CD4-positive, alpha-beta T cell treated with Interleukin-17A for 4 hours (primary cell): ENCODE data around the gene SLC39A11.

Experiments
- DNase-seq: peaks from one replicate; pipeline ENCODE4 v3.0.0-alpha.2; 2020; ENCODE audit warnings: mixed read lengths

SLC39A11 gene

DNA sequence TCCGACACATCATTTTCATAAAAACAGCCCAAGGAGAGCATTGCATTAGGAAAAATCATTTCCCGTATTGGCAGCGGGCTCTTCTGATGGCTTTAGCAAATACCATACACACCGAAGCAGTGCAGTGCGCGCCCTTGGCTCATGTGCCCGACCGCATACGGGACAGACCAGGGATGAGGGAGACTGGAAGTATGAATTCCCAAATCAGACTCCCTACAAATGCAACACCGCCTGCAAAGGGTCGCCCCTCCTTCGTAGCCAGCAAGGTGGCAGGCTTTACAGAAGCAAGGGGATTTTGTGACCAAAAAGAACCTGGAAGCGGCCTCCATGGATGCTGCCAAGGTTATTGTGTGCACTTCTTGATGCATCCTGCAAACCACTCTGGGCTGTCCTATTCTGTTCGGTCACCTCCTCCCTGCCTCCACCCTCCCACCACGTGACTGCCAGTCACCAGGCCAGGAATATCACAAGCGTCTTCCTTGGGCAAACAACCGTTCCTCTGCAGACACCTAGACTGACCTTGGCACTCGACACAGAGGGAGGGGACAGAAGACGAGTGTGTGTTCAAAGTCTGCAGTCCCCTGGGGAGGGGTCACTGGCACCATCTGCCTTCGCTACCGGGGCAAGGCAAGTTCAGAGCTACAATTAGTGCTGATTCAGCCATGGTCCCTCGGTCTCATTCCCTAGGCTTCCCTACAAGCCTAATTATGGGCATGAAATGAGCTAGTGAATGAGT is 460.4 kb downstream of the SLC39A11 start:
- no peak for DNase-seq

DNA sequence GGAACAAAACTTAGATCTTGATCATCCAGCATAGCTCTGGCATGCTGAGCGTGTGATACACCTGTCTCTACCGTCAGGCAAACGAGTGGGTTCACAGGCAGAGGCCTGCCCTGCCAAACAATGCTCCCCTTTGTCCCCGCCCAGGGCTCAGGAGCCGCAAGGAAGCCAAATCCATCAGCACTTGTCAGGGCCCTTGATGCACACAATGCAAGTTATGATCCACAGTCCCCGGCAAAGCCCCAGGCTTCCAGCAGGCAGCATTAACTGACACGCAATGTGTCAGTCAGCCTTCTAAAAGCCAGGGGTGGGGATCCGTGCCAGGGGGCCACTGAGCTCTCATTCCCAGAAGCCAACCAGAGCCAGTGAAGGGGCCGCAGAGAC is 460.9 kb downstream of the SLC39A11 start:
- no peak for DNase-seq

DNA sequence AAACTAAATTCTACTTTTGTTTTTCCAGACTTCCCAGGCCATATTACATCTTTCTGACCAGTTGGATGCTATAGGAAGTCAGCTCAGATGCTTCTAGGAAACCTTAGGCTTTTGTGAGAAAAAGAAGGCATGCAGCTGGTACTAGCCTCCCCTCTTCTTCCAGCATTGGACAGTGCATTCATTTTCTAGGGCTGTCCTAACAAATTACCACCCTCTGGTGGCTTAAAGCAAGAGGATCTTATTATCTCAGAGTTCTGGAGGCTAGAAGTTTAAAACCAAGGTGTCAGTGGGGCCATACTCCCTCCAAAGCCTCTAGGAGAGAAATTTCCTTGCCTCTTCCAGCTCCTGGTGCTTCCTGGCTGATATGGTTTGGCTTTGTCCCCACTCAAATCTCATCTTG is 467.8 kb downstream of the SLC39A11 start:
- no peak for DNase-seq

DNA sequence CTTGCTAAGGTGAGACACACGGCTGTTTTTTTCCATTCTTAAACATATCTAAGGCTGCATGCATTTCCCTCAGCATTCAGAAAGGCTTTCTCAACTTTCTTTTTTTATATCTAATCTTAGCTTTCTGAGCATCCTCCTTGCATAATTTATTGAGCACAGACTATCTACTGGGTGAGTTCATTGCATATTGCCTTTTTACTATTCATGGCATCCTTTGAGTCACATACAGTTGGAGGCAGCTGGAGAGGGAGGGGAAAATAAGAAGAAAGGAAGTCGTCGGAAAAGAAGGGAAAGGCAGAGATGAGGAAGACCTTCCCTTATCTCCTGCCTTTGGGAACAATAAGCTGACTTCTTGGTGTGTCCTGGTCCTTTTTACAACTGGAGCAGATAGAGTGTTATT is 468.3 kb downstream of the SLC39A11 start:
- DNase-seq = no peak

DNA sequence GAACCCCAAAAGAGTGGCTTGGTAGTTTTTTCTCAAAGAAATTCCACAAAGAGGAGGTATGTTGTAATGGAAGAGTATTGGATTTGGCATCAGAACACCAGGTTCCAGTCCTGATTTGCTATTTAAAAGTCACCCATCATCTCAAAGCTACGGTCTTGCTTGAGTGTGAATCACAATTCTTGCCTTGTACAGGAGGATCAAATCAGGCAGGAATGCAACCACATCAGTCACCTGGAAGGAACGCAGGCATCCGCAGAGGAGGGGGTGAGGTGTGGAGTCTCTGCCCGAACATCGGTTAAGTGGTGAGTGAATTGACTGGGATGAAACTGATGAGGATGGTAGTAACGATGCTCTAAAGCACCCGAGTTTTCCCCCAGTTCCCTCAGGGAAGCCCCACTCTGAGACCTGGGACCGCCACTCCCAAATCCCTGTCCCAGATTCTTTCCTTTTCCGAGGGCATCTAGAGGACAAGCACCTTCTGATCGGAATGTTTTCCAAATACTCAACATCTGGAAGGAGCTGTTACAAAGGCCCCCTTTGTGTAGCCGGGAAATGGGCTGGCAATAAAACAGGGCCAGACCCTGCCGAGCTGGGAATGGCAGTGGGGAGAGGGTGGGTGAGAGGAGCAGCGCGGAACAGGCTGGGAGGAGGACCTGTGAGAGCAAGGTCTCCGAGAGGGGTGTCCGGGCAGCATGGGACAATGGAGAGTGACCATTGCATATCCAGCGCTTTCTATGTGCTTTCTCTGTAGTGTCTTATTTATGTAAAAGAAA is 469.6 kb downstream of the SLC39A11 start:
- no peak for DNase-seq

DNA sequence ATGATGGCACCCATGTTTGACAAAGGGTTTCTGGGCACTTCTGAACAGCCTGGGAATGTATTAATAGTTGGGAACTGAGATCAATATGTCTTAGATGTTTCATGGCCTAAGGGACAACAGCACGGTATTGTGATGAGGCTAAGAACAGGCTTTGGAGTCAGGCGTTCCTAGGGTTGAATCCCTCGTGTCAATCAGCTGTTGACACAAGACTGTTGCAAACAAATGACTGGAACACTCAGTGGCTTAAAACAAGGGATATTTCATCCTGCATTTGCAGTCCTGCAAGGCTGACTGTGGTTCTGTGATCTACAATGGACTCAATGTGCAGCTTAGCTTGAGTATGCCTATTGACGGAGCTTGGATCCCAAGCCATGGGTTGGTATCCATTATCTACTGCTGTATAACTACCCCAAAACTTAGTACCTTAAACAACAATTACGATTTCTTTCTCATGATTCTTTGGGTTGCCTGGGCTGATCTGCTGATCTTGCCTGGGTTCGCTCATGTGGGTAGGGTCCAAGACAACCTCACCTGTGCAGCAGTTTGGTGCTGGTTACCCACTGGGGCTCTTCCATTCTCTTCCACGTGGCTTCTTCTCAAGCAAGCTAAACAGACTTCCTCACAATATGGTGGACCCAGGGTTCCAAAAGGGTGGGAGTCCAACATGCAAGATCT is 472.4 kb downstream of the SLC39A11 start:
- DNase-seq = no peak

DNA sequence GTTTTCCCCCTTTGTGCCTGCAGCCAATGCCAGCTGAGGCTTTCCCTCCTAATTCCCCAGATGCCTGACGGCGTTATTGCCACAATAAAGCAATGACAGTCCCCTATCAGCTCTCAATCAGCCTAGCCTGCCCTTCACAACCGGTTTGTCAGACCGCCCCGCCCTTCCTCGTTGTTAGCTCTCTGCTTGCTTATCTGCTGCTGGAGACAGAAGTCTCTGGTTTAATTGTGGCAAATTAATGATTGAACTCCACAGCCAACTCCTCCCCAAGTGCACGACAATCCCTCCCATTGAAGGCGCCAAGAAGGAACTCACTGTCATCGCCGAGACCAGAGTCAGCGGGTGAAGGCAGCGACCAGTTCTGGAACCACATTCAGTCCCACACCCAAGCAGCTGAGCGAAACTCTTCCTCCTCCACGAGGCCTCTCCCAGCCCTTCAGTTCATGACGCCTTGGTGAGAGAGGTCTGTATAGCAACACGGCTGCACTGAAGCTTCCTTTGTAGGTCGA is 474.4 kb downstream of the SLC39A11 start:
- DNase-seq = peak; percentile 48

DNA sequence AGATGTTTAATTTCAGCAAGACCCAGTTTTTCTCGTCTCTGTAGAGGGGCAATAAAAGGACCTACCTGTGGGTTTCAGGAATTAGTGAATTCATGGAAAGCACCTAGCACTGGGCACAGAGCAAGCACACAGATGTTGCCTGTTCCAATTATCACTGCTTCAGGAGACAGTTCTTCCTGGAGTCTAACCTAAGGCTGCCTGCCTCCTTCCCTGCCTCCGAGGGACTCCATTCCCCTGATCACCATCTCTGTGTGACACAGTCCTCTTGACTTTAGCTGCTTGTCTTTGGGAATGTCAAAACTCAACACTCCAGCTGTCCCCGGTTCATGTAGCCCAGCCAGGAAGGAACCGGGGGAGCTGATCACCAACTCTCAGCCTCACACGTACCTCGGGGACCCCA is 474.9 kb downstream of the SLC39A11 start:
- DNase-seq = no peak

DNA sequence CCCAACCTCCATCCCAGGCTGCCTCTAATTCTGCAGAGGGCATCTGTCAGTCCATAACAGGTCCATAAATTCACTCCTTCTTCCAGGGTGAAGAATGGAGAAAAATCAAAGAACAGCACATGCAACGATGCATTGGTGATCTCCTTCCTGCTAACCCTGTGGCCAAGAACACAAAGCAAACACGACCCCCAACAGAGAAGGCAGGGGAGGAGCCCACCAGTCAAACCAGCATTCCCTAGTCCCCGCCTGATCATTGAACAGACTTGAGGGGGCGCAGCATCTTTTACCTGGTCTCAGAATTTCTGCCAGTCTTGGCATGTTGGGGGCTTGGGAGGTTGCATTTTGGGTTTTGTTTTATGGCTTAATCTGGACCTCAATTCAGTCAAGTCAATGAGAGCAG is 476.0 kb downstream of the SLC39A11 start:
- no peak for DNase-seq

DNA sequence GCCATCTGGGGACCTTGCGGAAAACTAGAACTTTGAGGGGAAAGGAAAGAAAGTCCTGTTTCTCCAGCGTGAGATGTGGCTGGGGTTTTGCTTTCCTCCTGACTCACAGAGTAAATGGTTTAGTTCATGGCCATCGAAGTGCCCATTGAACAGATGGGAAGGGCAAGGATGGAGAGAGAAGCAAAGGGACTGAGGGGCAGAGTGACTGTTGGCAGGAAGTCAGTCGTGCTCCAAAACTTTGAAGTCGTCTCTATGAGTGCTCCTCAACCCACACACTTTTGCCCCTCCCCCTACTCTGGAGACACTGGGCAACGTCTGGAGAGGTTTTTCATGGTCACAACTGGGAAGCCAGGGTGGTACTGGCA is 476.9 kb downstream of the SLC39A11 start:
- no peak for DNase-seq

DNA sequence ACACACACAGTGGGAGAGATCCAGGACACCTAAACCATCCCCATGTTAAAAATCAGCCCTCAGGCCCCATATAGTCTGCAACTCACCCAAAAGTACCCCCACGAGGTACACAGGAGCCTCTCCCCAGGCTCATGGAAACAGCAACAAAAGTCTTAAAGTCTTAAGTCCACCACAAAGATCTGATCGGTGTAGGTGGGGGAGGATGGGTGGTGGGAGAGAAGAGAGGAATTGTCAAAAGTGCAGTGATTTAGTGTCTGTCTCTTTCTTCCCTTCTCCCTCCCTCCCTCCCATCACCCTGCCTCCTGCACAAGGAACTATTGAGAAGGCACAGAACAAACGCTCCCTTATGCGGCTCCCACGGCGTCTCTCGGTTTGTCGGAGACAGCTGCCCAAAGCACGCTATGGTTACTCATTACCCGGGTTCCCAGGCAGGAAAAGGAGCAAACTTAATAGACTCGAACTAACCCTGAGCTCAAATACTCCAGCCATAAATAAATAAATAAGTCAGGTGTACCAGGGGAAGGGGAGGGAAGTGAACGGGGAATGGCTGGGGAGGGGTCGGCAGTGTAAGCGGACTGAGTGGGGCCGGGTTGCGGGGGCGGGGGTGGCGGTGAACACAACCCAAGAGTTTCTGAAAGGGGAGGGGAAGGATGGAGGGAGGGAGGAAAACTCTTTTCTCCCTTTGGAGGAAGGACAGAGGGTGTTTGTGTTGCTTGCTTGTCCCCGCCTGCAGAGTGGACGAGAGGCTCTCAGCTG is 477.4 kb downstream of the SLC39A11 start:
- DNase-seq = no peak

DNA sequence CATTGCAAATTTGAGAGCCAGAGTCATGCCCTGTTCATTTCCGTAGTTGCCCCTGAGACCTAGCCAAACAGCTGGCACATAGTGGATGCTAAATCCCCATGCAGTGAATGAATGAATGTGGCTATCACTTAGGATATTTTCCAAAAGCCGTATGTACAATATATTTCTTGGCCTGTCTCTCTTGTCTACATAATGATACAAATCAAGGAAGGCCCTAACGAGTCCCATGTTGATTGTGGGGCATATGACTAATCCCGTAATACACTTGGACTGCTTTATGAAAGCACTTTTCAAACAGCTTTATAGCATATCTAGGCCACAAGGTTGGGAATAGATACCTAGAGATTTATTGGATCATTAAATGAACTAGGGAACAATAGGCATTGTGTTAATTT is 478.0 kb downstream of the SLC39A11 start:
- no peak for DNase-seq

DNA sequence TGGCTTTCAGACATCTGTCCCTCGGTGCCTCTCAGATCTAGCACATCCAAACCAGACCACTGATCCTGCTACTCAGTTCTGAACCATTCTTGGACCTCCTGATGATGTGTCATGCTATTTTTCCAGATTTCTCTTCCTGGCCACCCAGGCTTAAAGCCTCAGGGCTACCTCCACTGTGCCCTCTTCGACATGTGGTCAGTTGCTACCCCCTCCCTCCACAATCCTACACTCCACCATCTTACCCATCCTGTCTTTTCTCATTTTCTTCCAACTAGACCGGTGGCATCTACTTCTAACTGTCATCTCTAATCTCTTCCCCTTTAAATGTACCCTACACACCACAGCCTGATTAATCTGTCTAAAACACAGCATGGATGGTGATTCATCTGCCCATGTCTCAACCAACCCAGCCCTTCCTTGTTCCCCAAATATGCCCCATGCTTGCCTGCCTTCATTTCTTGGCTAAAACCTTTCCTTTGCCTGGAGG is 478.6 kb downstream of the SLC39A11 start:
- DNase-seq = no peak

DNA sequence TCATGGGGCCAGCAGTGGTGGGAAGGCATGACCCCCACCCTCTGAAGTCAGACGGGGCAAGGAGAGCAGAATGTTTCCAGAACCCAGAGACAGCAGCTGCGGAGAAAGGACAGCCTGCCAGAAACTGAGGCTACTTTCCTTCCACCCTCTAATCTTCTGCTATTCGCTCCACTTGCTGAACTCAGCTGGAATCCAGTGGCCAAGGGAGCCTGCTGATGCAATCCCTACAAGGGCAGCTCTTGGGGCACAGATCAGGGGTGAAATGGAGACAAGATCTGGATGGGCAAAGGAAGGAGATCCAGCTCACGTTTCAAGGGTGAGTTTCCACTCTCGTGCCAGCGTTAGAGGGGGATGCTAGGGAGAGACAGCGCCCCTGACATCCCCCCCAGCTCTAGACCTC is 479.1 kb downstream of the SLC39A11 start:
- no peak for DNase-seq

DNA sequence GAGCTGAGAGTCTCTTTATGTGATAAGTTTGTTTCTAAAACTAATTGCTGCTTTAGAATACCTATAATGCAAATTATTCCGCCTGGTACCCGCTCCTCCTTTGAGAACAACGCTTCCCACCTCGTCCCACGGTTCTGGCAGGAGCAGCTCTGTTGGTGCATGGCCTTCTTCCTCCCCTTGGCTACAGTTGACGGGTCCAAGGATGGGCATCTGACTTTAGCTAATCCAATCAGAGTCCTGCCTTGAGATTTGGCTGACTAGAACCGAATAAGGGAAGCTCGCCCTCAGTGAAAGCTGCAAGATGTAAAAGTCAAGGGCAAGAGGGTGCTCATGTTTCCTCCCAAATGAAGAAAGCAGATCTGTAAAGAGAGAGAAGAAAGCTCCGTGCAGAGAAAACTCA is 481.3 kb downstream of the SLC39A11 start:
- no peak for DNase-seq

DNA sequence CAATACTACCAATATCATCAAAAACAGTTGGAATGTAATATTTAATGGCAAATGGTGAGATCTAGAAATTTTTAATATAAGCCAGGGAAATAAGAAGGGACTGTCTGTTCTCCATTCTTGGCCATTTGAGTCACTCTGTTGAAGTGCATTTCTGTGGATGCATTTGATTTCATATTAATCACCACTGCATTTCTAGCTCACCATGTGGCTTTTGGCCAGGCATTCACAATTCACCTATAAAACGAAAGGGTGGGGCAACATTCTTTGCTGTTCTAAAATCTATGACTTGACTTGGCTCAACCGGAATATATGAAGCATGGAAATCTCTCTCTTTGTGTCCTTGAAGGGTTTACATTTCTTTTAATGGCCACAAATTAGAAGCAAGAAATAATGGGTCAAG is 483.0 kb downstream of the SLC39A11 start:
- no peak for DNase-seq

DNA sequence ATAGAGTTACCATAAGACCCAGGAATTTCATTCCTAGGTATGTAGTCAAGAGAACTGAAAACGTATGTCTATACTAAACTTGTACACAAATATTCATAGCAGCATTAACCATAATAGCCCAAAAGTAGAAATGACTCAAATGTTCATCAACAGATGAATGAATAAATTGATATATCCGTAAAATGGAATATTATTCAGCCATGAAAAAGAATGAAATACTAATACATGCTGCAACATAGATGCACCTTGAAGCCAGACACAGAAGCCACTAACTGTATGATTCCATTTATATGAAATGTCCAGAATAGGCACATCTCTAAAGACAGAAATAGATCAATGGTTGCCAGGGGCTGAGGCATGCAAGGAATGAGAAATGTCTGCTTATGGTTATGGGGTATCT is 484.1 kb downstream of the SLC39A11 start:
- DNase-seq = no peak

DNA sequence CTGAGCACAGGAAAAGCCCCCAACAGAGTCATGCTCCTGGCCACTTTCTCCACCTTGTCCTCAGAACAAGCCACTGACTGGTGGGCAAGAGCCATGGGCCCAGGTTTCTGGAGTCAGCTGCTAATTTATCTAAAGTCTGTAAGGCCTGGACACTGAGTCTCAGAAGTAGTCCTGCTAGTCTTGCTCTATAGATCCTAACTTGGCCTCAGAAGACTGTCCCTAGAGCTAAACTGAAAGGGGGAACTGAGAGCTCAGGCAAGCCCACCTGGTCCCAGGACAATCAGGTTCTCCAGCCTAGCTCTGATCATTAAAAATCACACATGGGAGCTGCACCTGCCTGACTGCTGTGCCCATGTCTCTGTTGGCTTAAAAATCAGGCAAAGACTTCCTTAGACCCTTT is 485.8 kb downstream of the SLC39A11 start:
- no peak for DNase-seq

DNA sequence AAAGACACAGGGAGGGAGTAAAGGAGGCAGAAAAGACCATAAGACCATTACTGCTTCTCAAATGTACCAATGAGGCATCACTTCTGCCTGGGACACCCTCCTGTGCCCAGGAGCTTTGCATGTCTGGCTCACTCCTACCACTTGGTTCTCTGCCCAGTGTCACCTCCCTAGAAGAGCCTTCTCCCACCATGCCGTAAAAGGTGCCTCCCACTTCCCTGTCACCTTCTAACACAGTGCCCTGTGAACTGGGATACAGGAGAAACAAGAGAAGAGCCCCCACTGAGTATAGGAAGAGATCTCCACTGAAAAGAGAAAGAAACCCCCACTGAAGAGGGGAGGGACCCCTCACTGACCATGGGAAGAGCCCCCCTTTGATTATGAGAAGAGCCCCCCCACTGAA is 486.9 kb downstream of the SLC39A11 start:
- no peak for DNase-seq

DNA sequence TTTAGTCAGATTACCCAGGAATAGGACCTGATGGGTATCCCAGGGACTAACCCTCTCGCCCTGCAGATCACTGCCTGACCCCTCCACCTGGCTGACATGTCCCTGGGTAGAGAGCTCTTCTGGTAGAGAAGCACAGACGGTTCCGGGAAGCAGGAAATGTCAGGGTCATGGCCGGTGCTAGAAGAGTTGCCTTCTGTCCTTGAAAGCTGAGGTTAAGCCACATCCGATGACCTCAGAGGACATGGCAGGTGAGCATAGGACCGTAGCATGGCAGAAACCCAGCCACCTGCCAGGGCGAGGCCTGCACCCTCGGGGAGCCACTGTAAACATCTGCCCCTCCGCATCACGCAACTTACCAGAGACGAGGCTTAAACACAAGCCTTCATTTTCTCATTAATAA is 488.0 kb downstream of the SLC39A11 start:
- no peak for DNase-seq

DNA sequence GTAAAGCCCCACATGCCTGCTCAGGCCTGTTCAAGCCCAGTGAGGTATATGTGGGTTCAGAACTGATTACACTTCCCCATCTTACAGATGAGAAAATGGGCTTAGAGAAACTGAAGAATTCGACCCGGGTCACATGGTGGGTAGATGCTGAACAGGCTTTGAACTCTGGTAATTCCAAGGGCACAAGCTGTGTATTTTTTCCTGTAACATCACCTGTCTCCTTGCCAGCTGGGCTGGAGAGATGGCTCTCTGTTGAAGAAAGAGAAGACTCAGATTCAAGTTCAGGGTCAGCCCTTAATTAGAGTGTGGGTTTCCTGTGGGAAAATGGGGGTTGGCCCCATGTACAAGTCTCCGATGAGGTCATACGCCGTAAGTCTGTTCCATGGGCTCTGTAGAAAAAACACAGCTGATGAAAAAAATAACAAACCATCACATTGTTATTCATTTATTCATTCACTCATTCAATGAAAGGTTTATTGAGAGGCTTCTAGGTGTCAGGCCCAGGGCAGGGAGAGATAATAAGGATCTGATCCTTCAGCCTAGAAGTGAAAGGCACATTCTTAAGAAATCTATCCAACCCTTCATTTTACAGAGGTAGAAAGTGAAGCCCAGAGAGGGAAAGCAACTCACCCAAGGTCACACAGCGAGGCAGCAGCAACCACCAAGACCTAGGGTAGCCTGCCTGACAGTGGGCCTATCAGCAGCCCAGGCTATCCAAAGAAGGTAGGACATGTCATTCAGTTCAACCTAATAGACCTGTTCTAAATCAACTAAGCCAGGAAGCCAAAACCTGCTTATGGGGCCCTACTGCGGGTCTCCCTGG is 488.9 kb downstream of the SLC39A11 start:
- DNase-seq = no peak
